ENCODE data around the gene IFT22. TPM values are rescaled to one million over a fixed set of nuclear protein-coding genes. Genes with fewer than 3 reads are reported as not detected.
"Not testable (repeated sequence)": the region's sequence is repeated elsewhere in the genome, so short reads cannot be mapped to it uniquely, and the experiment has no call there.

The IFT22 gene
- total RNA-seq, 1 experiment from 2014 or later: 27.2 TPM

- no peak for DNase-seq (ENCODE audit: extremely low read depth, low read depth)
These were observed 2.2 kb downstream of the IFT22 start for GRCh38 chr7:101319401-101319800.

DNA sequence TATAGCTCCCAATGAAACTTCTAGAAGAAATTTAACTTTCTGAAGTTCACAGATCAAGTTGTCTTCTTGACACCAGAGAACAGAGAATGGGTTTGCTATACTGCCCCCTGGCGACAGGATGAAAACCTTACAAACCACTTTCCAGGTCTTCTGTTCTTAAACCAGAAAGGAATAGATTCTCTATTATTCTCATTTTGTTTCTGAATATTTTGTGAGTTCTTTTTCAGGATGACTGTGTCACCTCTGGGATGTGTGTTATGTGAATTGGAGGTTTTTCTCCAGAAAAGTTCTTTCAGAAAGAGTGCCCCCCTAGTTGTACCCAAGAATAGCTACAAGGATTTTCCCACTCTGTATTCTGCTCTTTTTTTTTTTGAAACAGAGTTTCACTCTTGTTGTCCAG is 6.3 kb downstream of the IFT22 start:
- peak; percentile 50 for DNase-seq (ENCODE audit: extremely low read depth, low read depth)

GRCh38 chr7:101308245-101309085 is 13.1 kb downstream of the IFT22 start:
- peak; percentile 71 for DNase-seq (ENCODE audit: extremely low read depth, low read depth)

DNA sequence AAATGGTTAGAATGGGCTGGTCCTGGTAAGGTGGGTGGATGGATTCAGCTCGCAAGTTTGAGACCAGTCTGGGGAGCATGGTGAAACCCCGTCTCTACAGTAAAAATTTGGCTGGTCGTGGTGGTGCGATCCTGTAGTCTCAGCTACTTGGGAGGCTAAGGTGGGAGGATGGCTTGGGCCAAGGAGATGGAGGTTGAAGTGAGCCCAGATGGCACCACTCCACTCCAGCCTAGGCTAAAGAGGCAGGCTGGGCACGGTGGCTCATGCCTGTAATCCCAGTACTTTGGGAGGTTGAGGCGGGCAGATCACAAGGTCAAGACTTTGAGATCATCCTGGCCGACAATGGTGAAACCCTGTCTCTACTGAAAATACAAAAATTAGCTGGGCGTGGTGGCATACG is 15.3 kb downstream of the IFT22 start:
- DNase-seq (ENCODE audit: extremely low read depth, low read depth): no peak

DNA sequence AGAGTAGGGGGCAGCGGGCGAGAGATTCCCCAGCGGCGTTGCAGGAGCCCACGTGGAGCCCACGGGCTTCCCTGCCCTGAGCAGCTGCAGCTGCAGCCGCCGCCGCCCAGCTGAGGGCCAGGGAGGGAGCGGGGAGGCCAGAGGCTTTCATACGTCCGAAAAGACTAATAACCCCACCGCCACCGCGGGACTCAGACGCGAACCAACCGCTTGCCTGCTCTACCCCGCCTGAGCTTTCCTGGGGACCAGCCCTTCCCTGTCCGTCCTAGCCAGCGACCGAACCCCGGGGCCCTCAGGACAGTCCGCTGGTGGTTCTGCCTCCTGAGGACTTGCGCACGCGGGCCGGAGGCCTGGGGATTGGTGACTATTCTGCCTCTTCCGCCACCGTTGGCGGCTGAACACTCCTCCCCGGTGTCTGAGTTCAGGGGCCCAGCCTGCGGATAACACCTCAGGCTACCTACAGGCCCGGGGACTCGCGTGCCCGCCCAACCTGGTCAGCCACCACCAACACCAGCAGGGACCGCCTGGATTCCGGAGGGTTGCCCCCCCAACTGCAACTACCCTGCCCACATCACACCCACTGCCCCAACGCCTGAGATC is 18.4 kb downstream of the IFT22 start:
- DNase-seq (ENCODE audit: extremely low read depth, low read depth): no peak

- no peak for DNase-seq (ENCODE audit: extremely low read depth, low read depth)
These were observed 18.9 kb downstream of the IFT22 start for GRCh38 chr7:101302641-101303101.

GRCh38 chr7:101300465-101301376 is 20.9 kb downstream of the IFT22 start:
- no peak for DNase-seq (ENCODE audit: extremely low read depth, low read depth)

GRCh38 chr7:101299511-101300464 is 21.8 kb downstream of the IFT22 start:
- no peak for DNase-seq (ENCODE audit: extremely low read depth, low read depth)

GRCh38 chr7:101294832-101295121 is 26.8 kb downstream of the IFT22 start:
- no peak for DNase-seq (ENCODE audit: extremely low read depth, low read depth)

- no peak for DNase-seq (ENCODE audit: extremely low read depth, low read depth)
These were observed 27.4 kb downstream of the IFT22 start for GRCh38 chr7:101294039-101294831.

- DNase-seq (ENCODE audit: extremely low read depth, low read depth): not testable (repeated sequence)
These were observed 28.3 kb downstream of the IFT22 start for GRCh38 chr7:101293069-101294021.

DNA sequence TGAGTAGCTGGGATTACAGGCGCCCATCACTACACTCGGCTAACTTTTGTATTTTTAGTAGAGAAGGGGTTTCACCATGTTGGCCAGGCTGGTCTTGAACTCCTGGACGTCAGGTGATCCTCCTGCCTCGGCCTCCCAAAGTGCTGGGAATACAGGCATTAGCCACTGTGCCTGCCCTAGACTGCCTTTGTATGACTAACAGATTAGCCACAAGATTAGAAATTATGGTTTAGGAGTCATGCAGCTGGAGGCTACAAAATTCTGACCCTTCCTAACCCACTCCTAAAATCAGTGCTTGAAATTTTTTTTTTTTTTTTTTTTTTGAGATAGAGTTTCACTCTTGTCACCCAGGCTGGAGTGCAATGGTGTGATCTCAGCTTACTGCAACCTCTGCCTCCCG is 29.0 kb downstream of the IFT22 start:
- DNase-seq (ENCODE audit: extremely low read depth, low read depth): not testable (repeated sequence)

DNA sequence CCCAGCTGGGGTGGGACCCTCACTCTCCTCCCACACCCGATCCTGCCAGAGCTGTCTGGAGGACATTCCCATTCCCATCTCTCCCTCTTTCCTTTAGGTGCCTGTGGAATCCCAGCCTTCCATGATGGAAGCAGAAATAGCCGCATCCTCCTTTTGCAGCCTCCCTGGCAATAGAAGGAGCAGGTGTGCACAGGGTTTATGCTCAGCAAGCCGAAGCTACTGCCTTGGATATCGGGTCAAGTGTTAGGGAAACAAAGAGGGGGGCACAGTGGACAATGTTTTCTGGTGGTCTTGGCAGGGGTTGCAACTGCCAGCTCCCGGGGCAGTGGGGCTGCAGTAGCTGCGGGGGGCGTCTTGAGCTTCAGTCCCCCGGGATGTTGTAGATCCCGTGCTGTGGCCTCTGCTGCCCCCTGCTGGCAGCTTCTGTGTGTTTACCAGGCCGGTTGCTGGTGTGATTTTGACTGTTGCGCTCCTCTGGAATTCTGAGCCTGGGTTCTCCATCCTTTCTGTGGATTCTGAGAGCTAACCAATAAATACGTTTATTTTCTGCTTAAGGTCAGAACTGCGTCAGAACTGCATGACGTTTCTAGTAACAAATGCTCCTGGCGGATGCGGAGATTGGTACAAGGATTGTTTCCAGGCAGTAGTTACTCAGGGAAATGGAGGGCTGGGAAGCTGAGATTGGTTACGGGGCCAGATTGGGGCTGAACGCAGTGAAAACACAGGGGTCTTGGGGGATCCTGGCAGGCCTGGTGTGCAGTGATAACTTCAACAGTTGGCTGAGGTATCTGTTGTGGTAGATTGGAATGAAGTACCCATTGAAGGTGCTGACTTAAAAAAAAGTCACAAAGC is 31.2 kb downstream of the IFT22 start:
- peak; percentile 42 for DNase-seq (ENCODE audit: extremely low read depth, low read depth)

DNA sequence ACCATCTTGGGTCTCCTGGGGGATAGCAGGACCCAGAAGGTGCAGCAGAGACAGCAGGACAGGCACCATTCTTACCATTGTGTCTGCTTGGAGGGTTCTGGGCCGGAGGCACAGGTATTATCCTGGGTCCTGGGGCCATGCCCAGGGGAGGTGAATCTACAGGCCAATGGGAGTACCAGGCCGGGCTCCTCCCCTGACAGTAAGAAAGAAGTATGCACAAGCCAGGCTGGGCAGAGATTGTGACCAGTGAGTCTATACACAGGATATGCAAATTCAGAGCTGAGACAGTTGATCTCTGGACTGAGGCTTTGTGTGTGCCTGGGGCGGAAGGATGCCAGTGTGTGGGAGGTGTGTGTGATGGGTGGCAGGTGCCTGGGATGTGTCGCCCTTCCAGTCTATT is 31.9 kb downstream of the IFT22 start:
- not testable (repeated sequence) for DNase-seq (ENCODE audit: extremely low read depth, low read depth)

GRCh38 chr7:101288439-101288838 is 33.2 kb downstream of the IFT22 start:
- DNase-seq (ENCODE audit: extremely low read depth, low read depth): no peak

- DNase-seq (ENCODE audit: extremely low read depth, low read depth): no peak
These were observed 34.6 kb downstream of the IFT22 start for GRCh38 chr7:101287032-101287431.

DNA sequence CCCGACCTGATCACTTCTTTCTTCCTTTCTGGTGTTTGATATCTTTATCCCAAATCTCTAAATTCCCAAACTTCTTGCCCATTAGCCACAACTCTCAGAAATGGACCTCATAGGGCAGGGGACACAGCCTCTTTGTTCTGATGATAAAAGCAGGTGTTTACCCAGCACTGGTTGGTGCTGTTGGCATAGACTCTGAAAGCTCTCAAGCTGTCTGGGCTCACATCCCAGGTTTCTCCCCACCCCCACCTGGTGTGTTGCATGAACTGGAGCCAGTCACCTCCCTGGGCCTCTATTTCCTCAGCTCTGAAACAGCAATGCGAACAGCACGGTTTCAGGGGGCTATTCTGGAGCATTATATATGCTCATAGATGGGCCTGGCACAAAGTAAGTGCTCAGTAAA is 35.7 kb downstream of the IFT22 start:
- DNase-seq (ENCODE audit: extremely low read depth, low read depth): not testable (repeated sequence)

All from NCI-H460 (cell line).